GM21717 (cell line): ENCODE measurements around the gene SARS1.
A peak's percentile ranks its signal among the peaks of the same experiment; 100 is the strongest.
"Not testable (repeated sequence)": the region's sequence is repeated elsewhere in the genome, so short reads cannot be mapped to it uniquely, and the experiment has no call there.

Experiments
- ATAC-seq: cut with Tn5 transposase; IDR thresholded peaks from one replicate; pipeline ENCODE4 v1.9.1; 2021; ENCODE audit warnings: mild to moderate bottlenecking, moderate library complexity; ENCODE audit not compliant: unreplicated experiment

Gene SARS1

DNA sequence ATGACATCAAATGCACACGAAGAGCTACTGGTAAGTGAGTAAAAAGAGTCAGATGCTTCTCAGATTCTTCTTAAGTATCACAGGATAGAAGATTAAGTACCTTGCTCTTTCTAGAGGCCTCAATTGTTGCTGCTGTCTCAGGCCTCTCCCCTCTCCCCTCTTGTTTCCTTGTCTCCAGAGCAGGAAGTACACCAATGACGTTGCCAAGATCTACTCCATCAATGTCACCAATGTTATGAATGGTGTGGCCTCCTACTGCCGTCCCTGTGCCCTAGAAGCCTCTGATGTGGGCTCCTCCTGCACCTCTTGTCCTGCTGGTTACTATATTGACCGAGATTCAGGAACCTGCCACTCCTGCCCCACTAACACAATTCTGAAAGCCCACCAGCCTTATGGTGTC lies 21.3 kb upstream of the SARS1 start:
- ATAC-seq: no peak

DNA sequence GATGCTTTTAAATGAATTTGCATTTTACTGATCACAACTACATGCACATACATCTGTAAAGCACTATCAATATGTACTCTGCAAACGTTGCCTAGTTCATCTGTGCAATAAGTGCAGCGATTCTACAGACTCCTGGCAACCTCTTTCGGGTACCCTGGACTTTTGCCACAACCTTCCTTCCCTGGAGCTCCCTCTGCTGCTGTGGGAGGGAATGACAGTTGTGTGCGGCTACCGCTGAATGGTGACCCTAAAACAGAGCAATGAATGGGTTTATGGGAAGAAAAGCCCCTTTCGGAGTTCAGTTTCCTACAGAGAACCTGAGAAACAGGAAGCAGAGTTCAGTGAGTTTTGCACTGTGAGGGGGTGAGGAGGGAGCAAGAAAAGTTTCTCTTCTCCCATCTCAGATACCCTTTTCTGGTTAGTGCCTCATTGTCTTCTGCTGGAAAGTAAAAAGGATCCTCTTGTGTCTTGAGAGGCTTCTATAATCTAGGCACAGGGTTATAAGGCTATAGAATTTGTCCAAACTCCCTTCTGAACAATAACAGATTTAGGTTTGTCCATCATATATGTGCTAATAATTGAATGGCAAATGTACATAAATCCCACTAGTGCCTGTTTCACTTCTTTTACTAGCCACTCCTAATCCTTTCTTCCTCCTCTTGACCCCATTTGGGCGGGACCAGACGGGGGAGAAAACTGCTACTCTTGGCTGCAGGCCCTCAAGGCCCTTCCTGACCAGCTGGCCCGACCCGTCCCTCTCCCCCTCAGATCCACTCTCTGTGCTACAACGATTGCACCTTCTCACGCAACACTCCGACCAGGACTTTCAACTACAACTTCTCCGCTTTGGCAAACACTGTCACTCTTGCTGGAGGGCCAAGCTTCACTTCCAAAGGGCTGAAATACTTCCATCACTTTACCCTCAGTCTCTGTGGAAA lies 19.8 kb upstream of the SARS1 start:
- no peak for ATAC-seq

DNA sequence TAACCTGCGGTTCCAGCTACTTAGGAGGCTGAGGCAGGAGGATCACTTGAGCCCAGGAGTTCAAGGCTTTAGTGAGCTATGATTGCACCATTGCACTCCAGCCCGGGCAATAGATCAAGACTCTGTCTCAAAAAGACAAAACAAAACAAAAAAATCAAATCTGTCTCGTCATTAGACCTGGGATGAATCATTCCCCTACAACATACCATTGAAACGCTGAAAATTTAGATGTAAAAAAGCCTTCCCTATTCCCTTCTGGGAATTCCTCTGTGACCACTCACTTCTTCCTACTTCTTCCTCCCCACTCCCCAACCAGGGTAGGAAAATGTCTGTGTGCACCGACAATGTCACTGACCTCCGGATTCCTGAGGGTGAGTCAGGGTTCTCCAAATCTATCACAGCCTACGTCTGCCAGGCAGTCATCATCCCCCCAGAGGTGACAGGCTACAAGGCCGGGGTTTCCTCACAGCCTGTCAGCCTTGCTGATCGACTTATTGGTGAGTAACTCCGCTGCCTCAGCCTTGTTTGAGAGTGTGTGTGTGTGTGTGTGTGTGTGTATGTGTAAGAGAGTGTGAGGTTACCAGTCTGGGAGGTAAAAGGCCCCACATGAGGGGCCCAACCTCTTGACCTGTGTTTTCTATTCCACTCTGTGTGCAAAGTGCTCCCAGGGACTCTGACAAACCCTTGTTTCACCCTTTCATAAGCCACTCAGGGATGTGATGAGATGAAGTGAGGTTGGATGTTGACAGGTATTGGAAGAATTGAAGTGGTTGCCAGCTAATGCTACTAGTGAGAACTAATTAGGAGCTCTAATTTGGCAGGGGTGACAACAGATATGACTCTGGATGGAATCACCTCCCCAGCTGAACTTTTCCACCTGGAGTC lies 16.3 kb upstream of the SARS1 start:
- ATAC-seq: no peak

DNA sequence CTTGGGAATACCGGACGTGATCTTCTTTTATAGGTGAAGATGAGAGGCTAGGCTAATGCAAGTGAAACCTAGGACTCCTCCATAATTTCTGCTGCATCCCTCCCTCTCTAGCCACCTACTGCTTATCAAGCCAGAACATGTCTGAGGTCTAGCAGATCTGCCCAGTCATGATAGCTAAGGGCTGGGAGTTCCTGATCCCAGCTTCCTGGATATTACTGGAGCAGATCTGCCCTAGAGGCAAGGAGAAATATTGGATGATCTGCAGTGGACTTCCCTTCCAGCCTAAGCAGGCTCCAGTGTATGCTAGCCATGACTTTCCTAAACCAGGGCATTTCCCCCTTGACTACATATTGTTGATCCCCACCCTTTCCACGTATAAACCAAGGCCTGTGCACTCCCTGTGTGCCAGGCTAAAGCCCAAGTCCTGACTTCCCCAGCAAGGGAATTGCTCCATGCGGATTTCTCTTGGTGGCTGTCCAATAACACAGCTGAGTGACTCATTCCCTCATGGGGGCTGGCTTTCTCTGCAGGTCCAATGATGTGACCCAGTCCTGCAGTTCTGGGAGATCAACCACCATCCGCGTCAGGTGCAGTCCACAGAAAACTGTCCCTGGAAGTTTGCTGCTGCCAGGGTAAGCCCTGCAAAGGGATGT lies 15.5 kb upstream of the SARS1 start:
- ATAC-seq: no peak

DNA sequence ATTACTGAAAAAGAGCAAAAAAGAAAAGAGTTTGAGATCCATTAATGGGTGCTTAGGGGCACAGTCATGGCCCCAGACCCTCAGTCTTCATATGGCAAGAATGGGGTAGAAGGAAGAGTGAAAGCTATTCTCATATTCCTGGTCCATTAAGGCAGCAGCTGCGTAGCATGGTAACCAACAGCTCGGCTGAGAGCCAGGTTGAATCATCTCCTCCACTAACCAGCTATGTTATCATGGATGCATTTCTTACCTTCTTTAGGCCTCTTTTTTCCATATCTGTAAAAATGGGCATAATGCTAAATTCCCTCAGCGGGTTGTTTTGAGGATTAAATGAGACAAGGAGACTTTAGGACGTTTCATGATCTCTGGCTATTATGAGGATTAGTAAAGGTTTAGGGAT lies 15.0 kb upstream of the SARS1 start:
- no peak for ATAC-seq

DNA sequence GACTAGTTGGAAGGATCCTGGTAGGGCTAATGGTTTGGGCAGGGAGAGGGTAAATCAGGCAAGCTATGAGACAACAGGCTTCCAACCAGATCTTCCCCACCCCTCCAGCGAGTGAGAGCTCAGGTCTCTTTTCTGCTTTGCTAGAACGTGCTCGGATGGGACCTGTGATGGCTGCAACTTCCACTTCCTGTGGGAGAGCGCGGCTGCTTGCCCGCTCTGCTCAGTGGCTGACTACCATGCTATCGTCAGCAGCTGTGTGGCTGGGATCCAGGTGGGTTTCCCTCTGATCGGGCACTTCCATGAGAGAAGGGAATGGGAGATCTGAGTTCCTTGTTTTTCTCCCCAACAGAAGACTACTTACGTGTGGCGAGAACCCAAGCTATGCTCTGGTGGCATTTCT lies 14.0 kb upstream of the SARS1 start:
- ATAC-seq: no peak

DNA sequence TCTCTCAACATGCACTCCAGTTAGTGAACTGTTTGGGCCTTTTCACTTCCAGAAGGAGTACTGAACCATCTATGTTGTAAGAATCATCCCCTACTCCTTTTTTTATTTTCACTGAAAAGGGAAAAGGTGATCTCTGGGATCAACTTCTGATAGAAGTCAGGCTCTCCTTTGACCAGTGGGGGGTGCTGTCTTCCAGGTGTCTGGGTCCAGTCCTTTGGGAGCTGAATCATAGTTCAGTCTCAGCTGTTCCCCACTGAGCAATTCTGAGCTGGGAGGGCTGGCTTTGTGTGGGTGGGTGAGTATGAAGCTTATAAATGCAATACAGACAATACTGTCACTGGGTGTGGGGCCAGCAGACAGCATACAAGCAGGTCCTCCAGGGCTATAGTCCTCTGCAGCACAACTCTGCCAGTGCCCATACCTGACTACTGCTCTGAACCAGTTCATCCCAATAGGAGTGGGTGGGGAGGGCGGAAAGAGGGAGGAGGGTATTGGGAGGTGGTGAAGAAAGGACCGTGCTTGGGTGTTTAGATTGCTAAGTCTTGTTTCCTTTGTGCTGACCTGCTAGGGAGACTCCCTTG lies 12.5 kb upstream of the SARS1 start:
- no peak for ATAC-seq

DNA sequence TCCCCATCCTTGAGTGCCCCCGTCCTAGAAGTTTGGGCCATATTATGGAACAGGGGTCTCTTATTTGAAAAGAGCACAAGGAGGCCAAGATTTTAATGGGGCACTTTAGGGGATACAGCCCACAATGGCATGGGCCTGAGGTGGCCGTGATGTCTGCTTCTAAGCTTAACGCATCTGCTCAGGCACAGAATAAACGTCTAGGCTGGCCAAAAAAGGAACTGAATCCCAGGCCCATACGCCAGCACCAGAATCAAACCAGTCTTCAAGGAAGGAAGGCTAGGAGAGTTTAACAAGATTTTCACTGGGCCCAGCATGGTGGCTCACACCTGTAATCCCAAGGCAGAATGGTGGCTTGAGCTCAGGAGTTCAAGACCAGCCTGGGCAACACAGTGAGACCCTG lies 9.2 kb upstream of the SARS1 start:
- ATAC-seq: no peak

DNA sequence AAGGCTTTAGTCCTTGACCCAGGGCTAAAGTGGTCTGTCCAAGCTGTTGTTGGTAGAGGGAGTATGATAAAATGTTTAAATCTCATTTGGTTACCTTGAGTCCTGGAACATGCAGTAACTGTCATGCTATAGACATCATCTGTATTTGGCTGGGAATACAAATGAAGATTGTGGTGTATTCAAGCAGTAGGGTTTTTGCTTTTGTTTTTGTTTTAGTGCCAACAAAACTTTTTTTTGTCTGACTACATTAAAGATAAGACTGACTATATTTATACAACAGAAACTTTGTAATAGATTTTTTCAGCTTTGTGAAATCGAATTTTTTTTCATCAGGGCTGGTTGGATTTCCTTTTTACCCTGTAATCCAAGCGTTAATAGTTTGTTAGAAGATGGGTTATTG lies 7.4 kb upstream of the SARS1 start:
- no peak for ATAC-seq

DNA sequence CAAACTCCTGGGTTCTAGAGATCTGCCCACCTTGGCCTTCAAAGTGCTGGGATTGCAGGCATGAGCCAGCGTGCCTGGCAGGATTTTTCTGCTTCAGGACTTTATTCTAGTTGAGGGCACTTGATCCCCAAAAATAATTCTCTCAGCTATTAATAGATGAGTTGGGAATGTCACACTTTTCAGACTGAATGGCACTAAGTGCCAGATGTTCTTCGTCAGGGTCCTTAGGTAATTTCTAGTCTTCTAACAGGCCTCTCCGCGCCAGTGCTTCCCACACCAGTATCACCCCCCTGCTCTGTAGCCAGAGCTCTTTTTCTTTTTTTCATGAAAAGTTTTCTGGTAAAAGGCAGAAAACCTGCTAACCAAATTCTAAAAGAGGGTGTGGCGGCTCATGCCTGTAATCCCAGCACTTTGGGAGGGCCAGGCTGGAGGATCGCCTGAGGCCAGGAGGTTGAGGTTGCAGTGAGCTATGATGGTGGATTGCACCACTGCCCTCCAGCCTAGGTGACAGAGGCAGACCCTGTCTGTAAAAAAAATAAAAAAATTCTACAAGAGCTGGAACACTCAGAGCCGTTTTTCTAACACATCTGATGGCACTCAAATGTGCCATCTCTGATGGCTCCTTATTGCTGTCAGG lies 6.1 kb upstream of the SARS1 start:
- ATAC-seq: no peak

DNA sequence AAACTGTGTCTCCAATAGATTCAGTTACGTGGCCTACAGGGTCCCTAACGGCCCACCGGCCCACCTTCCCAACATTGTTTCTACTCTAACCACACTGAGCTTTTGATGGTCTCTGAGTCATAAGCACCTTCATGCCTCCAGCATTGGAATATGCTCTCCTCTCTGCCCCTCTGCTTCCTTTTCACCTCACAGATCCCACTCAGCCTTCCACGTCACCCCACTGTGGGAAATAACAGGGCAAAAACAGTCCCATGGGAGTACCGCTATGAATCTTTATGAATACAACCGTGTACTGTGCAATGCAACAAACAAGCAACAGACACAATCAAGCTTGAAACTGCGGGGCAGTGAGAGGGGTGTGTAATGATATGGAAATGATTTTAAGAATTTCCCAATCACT lies 5.3 kb upstream of the SARS1 start:
- ATAC-seq: no peak

DNA sequence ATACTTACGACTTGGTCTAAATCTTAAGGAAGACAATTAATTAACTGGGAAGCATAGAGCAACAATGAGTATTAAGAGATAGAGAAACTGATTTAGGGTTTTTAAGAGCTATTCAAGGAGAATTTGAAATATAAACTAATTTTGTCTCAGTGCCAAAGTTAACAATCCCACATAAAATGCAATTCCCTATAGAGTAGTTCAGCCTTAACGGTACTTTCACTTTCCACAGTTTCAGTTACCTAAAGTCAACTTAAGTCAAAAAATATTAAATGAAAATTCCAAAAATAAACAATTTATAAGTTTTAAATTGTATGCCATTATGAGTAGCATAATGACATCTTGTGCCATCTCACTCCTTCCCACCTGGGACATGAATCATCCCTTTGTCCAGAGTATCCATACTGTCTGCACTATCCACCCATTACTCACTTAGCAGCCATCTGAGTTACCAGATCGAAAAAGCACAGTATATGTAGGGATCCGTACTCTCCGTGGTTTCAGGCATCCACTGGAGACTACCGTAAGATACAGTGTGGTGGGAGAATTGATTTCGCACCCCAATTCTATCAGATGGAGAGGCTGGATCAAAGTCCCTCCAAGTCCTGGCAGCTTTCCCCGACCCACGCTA lies 4.8 kb upstream of the SARS1 start:
- no peak for ATAC-seq

DNA sequence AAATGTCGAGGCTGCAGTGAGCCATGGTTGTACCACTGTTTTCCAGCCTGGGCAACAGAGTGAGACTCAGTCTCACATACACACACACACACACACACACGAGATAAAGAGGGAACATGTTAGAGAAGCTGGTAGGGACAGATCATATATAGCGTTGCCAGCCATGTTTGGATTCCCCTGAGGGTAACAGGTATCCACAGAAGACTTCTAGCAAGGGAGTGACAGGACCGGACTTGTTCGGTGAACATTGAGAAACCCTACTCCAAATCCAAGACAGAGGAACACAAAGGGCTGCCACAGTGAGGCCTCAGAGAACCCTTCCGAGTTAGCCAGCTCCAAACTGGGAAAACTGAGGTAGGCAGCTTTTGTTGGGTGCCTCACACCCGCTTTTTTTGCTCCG lies 3.7 kb upstream of the SARS1 start:
- no peak for ATAC-seq

DNA sequence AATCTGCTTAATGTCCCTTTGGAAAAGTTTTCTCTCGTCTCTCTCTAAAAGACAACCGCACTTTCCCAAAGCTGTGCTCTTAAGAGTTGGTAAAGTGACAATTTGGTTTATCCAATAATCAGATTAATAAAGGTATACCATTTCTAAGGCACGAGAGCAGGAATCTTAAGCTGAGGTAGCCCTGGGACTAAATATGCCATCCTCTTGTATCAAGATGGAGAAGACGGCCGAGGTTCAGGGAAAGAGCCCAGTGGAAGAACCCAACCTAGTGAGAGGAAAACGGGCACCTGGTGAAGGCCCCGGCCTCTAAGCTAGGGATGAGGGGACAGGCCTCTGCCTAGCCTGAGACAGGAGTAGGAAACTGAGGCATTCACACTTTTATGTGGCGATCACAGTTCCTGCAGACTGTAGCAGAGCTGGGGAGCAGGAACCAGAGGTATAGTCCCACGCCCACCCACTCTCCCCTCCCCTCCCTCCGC lies 334 bp upstream of the SARS1 start:
- peak; percentile 11 for ATAC-seq

DNA sequence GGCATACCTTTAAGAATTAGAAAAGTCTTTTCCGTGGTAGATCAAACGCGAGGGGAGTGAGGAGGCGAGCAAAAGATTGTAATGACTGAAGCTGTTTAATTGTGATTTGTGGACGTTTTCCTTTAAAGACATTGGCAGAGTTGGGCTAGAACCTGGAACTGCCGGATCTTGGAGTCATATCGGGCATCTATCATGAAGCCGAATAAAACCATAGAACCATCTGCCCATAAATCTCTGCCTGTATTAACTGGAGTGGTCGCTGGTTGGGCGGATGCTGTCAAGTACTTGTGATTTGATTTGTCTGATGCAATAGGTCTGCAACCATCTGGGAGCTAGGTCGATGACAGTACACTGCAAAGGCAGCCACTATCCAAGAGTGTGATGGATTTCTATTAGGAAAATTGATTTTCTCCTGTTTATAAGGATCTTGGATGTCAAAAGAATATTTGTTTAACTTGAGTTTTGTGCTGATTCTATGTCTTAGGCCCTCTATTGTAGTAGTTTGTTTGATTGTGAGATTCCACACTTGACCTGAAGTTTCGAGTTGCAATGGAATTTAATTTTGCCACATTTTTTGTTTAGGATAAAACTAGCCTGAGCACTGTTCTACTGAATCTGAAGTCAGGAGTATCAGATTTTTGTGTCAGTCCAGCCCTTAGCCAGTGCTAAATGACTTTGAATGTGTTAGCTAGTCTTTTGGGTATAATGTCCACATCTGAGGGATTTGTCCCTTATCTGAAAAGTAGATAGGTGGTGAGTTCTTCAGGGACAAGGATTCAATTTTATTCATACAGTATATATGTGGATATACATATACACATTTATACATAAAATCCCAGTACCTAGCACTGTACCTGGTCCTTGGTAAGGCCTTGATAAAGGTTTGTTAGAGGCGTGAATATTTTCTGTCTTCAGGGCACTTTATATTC lies 1.2 kb downstream of the SARS1 start:
- peak; percentile 25 for ATAC-seq

DNA sequence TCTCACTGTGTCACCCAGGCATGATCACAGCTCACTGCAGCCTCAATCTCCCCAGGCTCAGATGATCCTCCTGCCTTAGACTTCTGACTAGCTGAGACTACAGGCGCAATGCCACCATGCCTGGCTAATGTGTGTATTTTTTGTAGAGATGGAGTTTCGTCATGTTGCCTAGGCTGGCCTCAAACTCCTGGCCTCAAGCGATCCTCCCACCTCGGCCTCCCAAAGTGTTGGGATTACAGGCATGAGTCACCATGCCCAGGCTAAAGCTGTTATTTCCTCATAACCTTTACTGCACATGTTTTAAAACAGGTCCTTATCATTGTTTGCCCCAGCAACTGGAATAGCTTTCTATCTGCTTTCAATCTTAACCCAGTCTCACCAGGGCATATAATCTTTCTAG lies 2.9 kb downstream of the SARS1 start:
- no peak for ATAC-seq

DNA sequence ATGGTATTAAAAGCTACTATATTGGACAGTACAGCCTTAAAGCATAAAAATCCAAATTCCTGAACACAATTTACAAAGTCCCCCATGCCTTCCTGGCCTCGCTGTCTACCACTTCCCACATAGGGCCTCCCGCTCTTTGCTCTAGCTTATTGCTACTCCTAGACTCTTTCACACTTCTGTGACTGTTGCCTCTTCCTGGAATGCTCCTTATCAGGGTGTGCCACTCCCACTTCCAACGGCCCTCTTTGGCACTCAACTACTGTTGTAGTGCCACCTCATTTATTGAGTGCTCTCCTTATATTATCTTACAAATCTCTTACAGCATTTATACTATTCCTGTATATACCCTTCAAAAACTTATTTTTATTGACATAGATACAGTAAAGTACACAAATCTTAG lies 4.8 kb downstream of the SARS1 start:
- no peak for ATAC-seq

DNA sequence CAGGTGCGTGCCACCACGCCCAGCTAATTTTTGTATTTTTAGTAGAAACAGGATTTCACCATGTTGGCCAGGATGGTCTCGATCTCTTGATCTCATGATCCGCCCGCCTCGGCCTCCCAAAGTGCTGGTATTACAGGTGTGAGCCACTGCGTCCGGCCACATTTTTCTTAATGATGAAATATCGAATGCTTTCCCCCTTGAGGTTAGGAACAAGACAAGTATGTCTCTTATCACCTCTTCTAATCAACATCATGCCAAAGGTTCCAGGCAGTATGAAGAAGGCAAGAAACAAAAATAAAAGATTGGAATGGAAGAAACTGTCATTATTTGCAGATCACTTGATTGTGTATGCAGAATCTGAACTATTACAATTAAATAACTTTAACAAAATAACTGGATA lies 7.5 kb downstream of the SARS1 start:
- ATAC-seq: not testable (repeated sequence)

DNA sequence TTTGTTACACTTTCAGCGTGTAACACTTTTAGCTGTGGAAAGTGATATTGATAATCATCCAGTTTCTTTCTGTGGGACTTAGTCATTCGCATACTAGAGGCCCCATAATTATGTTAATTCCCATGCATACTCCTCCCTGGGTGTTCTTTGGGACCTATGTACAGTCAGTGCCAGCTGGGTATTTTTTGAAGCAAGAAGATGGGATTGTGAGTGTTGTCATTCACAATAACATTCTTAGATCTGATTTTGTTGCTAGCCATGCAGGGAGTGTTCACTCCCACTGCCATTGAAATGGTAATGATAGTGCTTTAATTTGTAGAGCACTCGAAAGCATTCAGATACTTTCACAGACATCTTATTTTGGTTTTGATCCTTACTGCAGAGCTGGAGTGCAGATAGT lies 11.6 kb downstream of the SARS1 start:
- ATAC-seq: no peak
